Measurements from ENCODE around the gene RIBC1. TPM values are rescaled to one million over a fixed set of nuclear protein-coding genes. Genes with fewer than 3 reads are reported as not detected.
"Not testable (repeated sequence)": the region's sequence is repeated elsewhere in the genome, so short reads cannot be mapped to it uniquely, and the experiment has no call there.

RIBC1 gene
- total RNA-seq, 2 donors from 2014 or later: 2.3 to 3.0 TPM

GRCh38 chrX:53412446-53412845 is 10.2 kb upstream of the RIBC1 start:
- no peak overlapping the region for H3K4me3 Mint-ChIP-seq
- Histone ChIP-seq H3K4me1 (ENCODE audit: control insufficient read depth, insufficient read depth, low read length) (no peaks in the 10 kb centered on the region), H3K27me3 (ENCODE audit: control insufficient read depth, insufficient read depth, low read length, poor library complexity, severe bottlenecking) (no peaks in the 10 kb centered on the region), H3K9ac (ENCODE audit: extremely low read depth, low read length, poor library complexity, severe bottlenecking) (no peak overlapping the region), H3K36me3 (ENCODE audit: control insufficient read depth, insufficient read depth, low read length) (peaks cover 42% of the 10 kb centered on the region), H3K4me3 (ENCODE audit: low read length) (no peak overlapping the region), H3K27ac (ENCODE audit: low read depth, low read length) (no peak overlapping the region), H3K9me3 (ENCODE audit: control insufficient read depth, low read length) (no peaks in the 10 kb centered on the region)
- H3K27me3 Mint-ChIP-seq (ENCODE audit: insufficient read depth): no peaks in the 10 kb centered on the region
- peaks cover 43% of the 10 kb centered on the region for H3K36me3 Mint-ChIP-seq (ENCODE audit: low read depth)
- peaks cover 51% of the 10 kb centered on the region for H3K9me3 Mint-ChIP-seq
- TF ChIP-seq, protein P1, sequence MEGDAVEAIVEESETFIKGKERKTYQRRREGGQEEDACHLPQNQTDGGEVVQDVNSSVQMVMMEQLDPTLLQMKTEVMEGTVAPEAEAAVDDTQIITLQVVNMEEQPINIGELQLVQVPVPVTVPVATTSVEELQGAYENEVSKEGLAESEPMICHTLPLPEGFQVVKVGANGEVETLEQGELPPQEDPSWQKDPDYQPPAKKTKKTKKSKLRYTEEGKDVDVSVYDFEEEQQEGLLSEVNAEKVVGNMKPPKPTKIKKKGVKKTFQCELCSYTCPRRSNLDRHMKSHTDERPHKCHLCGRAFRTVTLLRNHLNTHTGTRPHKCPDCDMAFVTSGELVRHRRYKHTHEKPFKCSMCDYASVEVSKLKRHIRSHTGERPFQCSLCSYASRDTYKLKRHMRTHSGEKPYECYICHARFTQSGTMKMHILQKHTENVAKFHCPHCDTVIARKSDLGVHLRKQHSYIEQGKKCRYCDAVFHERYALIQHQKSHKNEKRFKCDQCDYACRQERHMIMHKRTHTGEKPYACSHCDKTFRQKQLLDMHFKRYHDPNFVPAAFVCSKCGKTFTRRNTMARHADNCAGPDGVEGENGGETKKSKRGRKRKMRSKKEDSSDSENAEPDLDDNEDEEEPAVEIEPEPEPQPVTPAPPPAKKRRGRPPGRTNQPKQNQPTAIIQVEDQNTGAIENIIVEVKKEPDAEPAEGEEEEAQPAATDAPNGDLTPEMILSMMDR (conservative IDR thresholded peaks at IDR 0.05): no peak
- no peak overlapping the region for H3K27ac Mint-ChIP-seq
- no peak for DNase-seq
- 86% methylated on average over 2 of the region's 2 CpGs; no CpG with 5 or more reads in 1 of the 2 experiments for WGBS, 2 experiments (ENCODE audit: insufficient coverage in 1 of 2, insufficient read length in 1 of 2)
- no peaks in the 10 kb centered on the region for H3K4me1 Mint-ChIP-seq

DNA sequence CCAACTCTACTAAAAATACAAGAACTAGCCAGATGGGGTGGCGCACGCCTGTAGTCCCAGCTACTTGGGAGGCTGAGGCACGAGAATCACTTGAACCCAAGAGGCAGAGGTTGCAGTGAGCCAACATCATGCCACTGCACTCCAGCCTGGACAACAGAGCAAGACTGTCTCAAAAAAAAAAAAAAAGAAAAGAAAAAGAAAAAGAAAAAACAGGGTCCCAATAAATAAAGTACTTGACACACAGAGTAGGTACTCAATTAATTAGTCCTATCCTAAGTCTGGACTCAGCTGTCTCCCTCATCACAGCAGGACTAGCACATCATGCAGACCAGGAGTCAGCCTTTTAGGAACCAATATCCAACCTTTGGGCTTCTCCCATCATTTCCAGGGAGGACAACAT is 2.3 kb upstream of the RIBC1 start:
- H3K27ac ChIP-seq (ENCODE audit: low read depth, low read length); H3K27ac Mint-ChIP-seq; H3K4me1 ChIP-seq (ENCODE audit: control insufficient read depth, insufficient read depth, low read length); H3K36me3 Mint-ChIP-seq (ENCODE audit: low read depth); H3K36me3 ChIP-seq (ENCODE audit: control insufficient read depth, insufficient read depth, low read length); H3K9ac ChIP-seq (ENCODE audit: extremely low read depth, low read length, poor library complexity, severe bottlenecking); H3K4me3 Mint-ChIP-seq; H3K4me1 Mint-ChIP-seq; H3K27me3 Mint-ChIP-seq (ENCODE audit: insufficient read depth); H3K27me3 ChIP-seq (ENCODE audit: control insufficient read depth, insufficient read depth, low read length, poor library complexity, severe bottlenecking); H3K9me3 ChIP-seq (ENCODE audit: control insufficient read depth, low read length); DNase-seq: not testable (repeated sequence)
- H3K4me3 ChIP-seq (ENCODE audit: low read length): peak overlapping the region; percentile 85
- H3K9me3 Mint-ChIP-seq: peaks cover 53% of the 10 kb centered on the region
- WGBS, 2 experiments (ENCODE audit: insufficient coverage in 1 of 2, insufficient read length in 1 of 2): 83% methylated on average over 2 of the region's 3 CpGs; no CpG with 5 or more reads in 1 of the 2 experiments

DNA sequence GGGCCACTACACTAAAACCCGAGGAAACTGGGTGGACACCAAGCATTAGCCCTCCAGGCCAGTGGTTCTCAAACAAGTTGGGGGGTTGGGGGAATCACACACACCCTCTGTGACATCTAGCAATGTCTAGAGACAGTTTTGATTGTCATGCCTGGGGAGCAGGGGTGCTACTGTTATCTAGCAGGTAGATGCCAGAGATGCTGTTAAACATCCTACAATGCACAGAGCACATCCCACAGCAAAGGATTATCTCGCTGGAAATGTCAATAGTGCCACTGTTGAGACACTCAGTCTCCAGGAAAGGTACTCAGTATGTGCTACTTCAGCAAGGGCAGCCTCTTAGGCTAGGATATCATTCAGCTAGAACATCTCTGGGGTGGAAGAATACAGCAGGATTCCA is 1.5 kb upstream of the RIBC1 start:
- Mint-ChIP-seq H3K27me3 (ENCODE audit: insufficient read depth) (no peaks in the 10 kb centered on the region), H3K27ac (no peak overlapping the region), H3K4me1 (peaks cover 4% of the 10 kb centered on the region), H3K9me3 (peaks cover 60% of the 10 kb centered on the region), H3K36me3 (ENCODE audit: low read depth) (peaks cover 2% of the 10 kb centered on the region), H3K4me3 (peak overlapping the region; percentile 76)
- no peak overlapping the region for H3K27ac ChIP-seq (ENCODE audit: low read depth, low read length)
- H3K27me3 ChIP-seq (ENCODE audit: control insufficient read depth, insufficient read depth, low read length, poor library complexity, severe bottlenecking): no peaks in the 10 kb centered on the region
- H3K9me3 ChIP-seq (ENCODE audit: control insufficient read depth, low read length): no peaks in the 10 kb centered on the region
- TF ChIP-seq, protein P1 (conservative IDR thresholded peaks at IDR 0.05): no peak
- no peaks in the 10 kb centered on the region for H3K4me1 ChIP-seq (ENCODE audit: control insufficient read depth, insufficient read depth, low read length)
- peak overlapping the region; percentile 85 for H3K4me3 ChIP-seq (ENCODE audit: low read length)
- WGBS, 2 experiments (ENCODE audit: insufficient coverage in 1 of 2, insufficient read length in 1 of 2): 62% methylated on average over 2 of the region's 2 CpGs; no CpG with 5 or more reads in 1 of the 2 experiments
- no peak for DNase-seq
- no peak overlapping the region for H3K9ac ChIP-seq (ENCODE audit: extremely low read depth, low read length, poor library complexity, severe bottlenecking)
- H3K36me3 ChIP-seq (ENCODE audit: control insufficient read depth, insufficient read depth, low read length): no peaks in the 10 kb centered on the region

- Mint-ChIP-seq H3K27me3 (ENCODE audit: insufficient read depth) (no peaks in the 10 kb centered on the region), H3K4me3 (peak overlapping the region; percentile 76), H3K9me3 (peaks cover 64% of the 10 kb centered on the region), H3K36me3 (ENCODE audit: low read depth) (peaks cover 2% of the 10 kb centered on the region), H3K27ac (peak overlapping the region; percentile 97), H3K4me1 (peaks cover 4% of the 10 kb centered on the region)
- Histone ChIP-seq H3K4me3 (ENCODE audit: low read length) (peak overlapping the region; percentile 85), H3K36me3 (ENCODE audit: control insufficient read depth, insufficient read depth, low read length) (no peaks in the 10 kb centered on the region), H3K9ac (ENCODE audit: extremely low read depth, low read length, poor library complexity, severe bottlenecking) (peak overlapping the region; percentile 93), H3K9me3 (ENCODE audit: control insufficient read depth, low read length) (no peaks in the 10 kb centered on the region), H3K4me1 (ENCODE audit: control insufficient read depth, insufficient read depth, low read length) (no peaks in the 10 kb centered on the region), H3K27me3 (ENCODE audit: control insufficient read depth, insufficient read depth, low read length, poor library complexity, severe bottlenecking) (no peaks in the 10 kb centered on the region), H3K27ac (ENCODE audit: low read depth, low read length) (peak overlapping the region; percentile 92)
- WGBS, 2 experiments (ENCODE audit: insufficient coverage in 1 of 2, insufficient read length in 1 of 2): 0% methylated on average over 9 to 15 of the region's 15 CpGs
- TF ChIP-seq, protein P1 (conservative IDR thresholded peaks at IDR 0.05): no peak
- DNase-seq: no peak
Measured at GRCh38 chrX:53421772-53422085, 944 bp upstream of the RIBC1 start.
